Lower leg skin (tissue), 4 donors: Measurements from ENCODE around the gene S100A16. TPM values are rescaled to one million over a fixed set of nuclear protein-coding genes. Genes with fewer than 3 reads are reported as not detected.
A peak's percentile ranks its signal among the peaks of the same experiment; 100 is the strongest.

Experiments
- DNase-seq, 2 donors: peaks; one replicate each; pipeline ENCODE4 v3.0.0-alpha.2; 2019; ENCODE audit warnings: low spot score in 2 of 2
- H3K4me3 ChIP-seq: fragments of 200-600 bp; sonication (generic); 2 replicates; pipeline ENCODE4 v1.5.1; 2017; ENCODE audit warnings: mild to moderate bottlenecking, low read depth; ENCODE audit not compliant: poor library complexity, severe bottlenecking
- POLR2A ChIP-seq, 2 donors: fragments of 450-650 bp; IDR thresholded peaks; one replicate each; pipeline ENCODE4 v1.6.1; 2016 to 2017; ENCODE audit warnings: antibody characterized with exemption in 2 of 2, mild to moderate bottlenecking in 1 of 2, moderate library complexity in 1 of 2
- WGBS, 2 donors: methylation state at CpG; one replicate each; pipeline ENCODE4 v1.1.5; 2018; 5-methylcytosine and 5-hydroxymethylcytosine counted together
- intact Hi-C: fragments of 100-400 bp; cut with DNase I; formaldehyde crosslinking; loops from one replicate; pipeline ENCODE4 v1.15.0; 2023; ENCODE audit warnings: low total_unique reads
- total RNA-seq, 4 donors: library from RNA; depleted of rRNA; stranded (reverse); fragments of >200 nt; gene quantifications; one replicate each; pipeline ENCODE4 v1.1.0, GENCODE V29; 2016
- TF ChIP-seq, protein P1 (sequence below), 3 donors: fragments of 450-650 bp; IDR thresholded peaks; one replicate each; pipeline ENCODE4 v1.5.1; 2016; ENCODE audit warnings: antibody characterized with exemption in 3 of 3, mild to moderate bottlenecking in 3 of 3, moderate library complexity in 2 of 3

S100A16 gene
- total RNA-seq, 4 donors from 2014 or later, result 289 to 390 (median 329) TPM

DNA sequence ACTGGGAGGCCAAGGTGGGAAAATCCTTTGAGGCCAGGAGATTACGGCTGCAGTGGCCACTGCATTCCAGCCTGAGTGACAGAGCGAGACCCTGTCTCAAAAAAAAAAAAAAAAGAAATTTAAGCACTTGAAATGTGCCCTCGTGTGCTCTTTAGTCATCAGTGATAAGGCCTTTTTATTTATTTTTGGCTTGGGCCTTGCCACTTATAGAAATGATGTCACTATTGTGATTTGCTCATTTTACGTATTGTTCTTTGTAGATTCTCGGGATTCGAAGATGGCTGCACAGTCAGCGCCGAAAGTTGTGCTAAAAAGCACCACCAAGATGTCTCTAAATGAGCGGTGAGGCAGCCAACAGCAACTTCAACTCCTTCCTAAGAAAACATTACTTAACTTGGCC is 23.4 kb upstream of the S100A16 start:
- WGBS, 2 donors, result 90 to 92% methylated on average over 9 of the region's 9 CpGs
- no peak overlapping the region for H3K4me3 ChIP-seq
- TF ChIP-seq, protein P1, sequence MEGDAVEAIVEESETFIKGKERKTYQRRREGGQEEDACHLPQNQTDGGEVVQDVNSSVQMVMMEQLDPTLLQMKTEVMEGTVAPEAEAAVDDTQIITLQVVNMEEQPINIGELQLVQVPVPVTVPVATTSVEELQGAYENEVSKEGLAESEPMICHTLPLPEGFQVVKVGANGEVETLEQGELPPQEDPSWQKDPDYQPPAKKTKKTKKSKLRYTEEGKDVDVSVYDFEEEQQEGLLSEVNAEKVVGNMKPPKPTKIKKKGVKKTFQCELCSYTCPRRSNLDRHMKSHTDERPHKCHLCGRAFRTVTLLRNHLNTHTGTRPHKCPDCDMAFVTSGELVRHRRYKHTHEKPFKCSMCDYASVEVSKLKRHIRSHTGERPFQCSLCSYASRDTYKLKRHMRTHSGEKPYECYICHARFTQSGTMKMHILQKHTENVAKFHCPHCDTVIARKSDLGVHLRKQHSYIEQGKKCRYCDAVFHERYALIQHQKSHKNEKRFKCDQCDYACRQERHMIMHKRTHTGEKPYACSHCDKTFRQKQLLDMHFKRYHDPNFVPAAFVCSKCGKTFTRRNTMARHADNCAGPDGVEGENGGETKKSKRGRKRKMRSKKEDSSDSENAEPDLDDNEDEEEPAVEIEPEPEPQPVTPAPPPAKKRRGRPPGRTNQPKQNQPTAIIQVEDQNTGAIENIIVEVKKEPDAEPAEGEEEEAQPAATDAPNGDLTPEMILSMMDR (IDR thresholded peaks at IDR 0.05), result no peak
- TF ChIP-seq POLR2A (IDR thresholded peaks at IDR 0.05), result no peak

DNA sequence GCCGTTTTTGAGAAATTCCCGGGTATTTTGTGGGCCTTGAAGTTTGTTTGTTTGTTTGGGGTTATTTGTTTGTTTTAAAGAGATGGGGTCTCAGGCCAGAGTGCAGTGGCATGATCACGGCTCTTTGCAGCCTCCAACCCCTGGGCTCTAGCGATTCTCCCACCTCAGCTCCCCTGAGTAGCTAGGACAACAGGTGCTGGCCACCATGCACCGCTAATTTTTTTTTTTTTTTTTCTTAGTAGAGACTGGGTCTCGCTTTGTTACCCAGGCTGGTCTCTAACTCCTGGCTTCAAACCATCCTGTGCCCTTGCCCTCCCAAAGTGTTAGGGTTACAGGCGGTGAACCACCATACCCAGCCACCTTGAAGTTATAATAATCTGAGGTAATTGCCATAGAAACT is 22.9 kb upstream of the S100A16 start:
- TF ChIP-seq, protein P1 (IDR thresholded peaks at IDR 0.05), result no peak
- no peak for TF ChIP-seq POLR2A (IDR thresholded peaks at IDR 0.05)
- H3K4me3 ChIP-seq, result no peak overlapping the region
- WGBS, 2 donors, result 84 to 90% methylated on average over 7 of the region's 7 CpGs
- DNase-seq, result no peak
- intact Hi-C loops, result no loop called here

More for the DNA sequence above, 23.4 kb upstream of the S100A16 start:
- no peak for DNase-seq
- intact Hi-C loops, result no loop called here

DNA sequence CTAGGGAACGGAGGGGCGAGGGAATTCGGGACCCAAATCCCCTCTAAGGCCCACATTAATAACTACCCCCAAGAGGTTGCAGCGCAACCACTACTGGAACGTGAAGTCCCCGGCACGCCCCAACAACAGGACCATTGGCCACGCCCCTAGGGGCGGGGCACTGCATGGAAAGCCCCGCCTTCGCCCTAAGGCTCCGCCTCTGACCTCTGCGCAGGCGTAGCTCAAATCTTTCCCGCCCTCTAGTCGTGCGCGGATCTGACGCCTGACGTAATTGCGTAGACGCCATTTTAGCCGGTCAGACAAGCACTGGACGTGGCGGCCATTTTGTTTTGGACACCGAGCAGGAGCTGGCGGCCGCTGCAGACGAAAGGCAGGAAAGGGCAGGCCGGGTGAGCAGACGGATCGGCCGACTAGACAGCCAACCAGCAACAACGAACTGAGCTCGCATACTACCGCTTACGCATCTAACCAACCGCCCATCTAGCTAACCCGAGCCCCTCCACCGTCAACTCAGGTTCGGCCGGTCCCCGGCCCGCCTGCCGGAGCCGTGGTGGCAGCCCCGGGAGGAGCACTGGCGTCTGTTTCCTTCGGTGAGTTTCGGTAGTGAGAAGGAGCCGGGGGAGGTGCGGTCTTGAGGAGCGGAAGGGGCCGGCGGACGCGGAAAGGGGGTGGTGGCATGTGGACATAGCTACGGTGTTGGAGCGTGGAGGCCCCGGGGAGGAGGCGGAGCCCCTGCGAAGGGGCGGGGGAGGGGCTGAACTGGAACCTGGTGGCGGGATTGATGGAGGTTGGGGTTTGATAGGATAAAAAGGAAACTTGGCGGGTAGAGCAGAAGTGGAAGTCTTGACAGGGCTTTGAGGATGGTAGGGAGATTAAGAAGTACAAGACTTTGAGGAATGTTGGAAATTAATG is 21.1 kb upstream of the S100A16 start, which contains the start of gene CHTOP:
CHTOP (plus strand) TSS at position 313 of the 912 bp plus-strand sequence. CDS start 2,523 bp downstream, outside the sequence.
- 0 to 1% methylated on average over 60 to 62 of the region's 65 CpGs for WGBS, 2 donors
- H3K4me3 ChIP-seq, result peak within 1 kb of the TSS; percentile 81
- intact Hi-C loops, result no loop called here
- TF ChIP-seq, protein P1 (IDR thresholded peaks at IDR 0.05), result no peak
- TF ChIP-seq POLR2A (IDR thresholded peaks at IDR 0.05), result peak in 1 of 2 donors; percentile 57
- peak; percentile 99 for DNase-seq

GRCh38 chr1:153633161-153633753 is 20.3 kb upstream of the S100A16 start:
- intact Hi-C loops, result no loop called here
- DNase-seq, result no peak
- 34 to 35% methylated on average over 18 of the region's 18 CpGs for WGBS, 2 donors
- TF ChIP-seq, protein P1 (IDR thresholded peaks at IDR 0.05), result no peak
- TF ChIP-seq POLR2A (IDR thresholded peaks at IDR 0.05), result no peak
- H3K4me3 ChIP-seq, result no peak overlapping the region

DNA sequence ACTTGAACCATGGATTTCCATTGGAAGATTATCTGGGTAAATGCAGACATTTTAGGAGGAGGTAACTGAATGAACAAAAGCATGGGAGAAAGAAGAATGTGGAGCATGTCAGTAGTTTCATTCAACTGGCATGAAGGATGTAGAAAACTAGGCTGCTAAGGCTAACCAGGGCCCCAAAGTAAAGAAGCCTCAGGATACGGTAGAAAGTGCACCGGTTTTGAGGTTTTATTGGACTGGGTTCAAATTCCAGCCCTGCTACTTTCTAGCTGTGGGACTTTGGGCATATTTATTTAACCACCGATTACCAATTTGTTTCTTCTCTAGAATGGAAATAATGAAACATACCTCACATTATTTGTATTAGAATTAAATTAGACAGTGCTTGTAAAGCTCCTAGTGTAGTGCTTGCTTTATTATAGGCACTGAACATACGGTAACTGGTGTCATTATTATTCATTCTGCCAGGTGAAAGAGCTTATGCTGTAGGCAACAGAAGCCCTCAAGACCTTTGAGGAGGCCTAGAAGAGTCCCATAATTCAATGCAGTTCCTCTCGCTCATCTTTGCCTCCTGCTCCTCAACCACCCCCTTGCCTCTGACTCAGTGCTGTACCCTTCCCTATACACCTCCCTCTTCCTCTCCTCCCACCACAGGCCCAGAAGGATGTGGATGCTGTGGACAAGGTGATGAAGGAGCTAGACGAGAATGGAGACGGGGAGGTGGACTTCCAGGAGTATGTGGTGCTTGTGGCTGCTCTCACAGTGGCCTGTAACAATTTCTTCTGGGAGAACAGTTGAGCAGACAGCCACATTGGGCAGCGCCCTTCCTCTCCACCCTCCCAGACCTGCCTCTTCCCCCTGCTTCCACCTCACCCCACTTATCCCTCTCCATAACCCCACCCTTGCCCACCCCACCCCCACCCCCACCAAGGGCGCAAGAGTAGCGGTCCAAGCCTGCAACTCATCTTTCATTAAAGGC is 18.4 kb upstream of the S100A16 start:
- DNase-seq, result no peak
- intact Hi-C loops, result no loop called here
- TF ChIP-seq POLR2A (IDR thresholded peaks at IDR 0.05), result no peak
- TF ChIP-seq, protein P1 (IDR thresholded peaks at IDR 0.05), result no peak
- H3K4me3 ChIP-seq, result no peak overlapping the region
- WGBS, 2 donors, result 75 to 80% methylated on average over 10 of the region's 10 CpGs
